Measurements from ENCODE around the gene HTT-AS. TPM values are rescaled to one million over a fixed set of nuclear protein-coding genes. Genes with fewer than 3 reads are reported as not detected.
"Not testable (repeated sequence)": the region's sequence is repeated elsewhere in the genome, so short reads cannot be mapped to it uniquely, and the experiment has no call there.

HTT-AS gene
- total RNA-seq, 2 donors from 2014 or later, result not detected

DNA sequence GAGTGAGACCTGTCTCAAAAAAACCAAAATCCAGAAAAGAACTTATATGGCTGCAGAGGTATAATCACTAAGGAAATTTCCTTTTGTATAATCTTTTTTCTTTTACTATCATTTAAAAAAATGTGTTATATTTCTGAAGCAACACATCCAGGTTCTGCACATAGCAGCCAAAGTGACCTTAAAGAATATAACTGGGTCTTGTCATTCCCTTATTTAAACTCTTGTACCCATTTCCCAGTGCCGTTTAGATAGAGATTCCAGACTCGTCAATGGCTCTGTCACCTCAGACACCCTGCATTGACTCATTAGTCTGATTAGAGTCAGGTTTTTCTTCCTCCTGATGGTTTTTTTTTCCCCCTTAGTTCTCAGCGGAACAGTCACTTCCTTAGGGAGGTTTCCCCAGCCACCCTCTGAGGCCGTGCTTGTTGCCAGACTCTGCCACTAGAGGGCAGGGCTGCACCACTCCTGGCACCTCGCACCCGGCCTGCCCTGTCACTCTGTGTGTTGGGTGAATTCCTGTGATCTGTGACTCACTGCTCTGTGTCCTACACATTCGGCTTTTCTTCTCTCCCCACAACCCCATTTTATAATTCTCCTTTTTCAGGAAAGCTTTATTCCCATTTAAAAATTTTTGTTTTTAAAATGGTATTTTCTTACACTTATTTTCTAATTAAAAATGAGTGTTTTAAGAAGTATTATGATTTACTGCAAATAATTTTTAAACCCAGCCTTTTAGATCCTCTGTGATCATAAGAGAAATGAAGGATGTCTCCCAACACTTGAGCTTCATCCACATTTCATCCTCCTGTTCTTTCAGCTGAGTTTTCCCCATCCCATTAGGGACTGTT is 32.2 kb upstream of the HTT-AS start:
- ATAC-seq, result peak; percentile 100
- H3K27ac Mint-ChIP-seq, result no peak overlapping the region
- H3K36me3 Mint-ChIP-seq, result peaks cover 6 to 13% of the 10 kb centered on the region in 2 donors
- DNase-seq (ENCODE audit: low spot score in 2 of 2), result peak; percentile 94 to 96
- no peaks in the 10 kb centered on the region for H3K9me3 Mint-ChIP-seq

DNA sequence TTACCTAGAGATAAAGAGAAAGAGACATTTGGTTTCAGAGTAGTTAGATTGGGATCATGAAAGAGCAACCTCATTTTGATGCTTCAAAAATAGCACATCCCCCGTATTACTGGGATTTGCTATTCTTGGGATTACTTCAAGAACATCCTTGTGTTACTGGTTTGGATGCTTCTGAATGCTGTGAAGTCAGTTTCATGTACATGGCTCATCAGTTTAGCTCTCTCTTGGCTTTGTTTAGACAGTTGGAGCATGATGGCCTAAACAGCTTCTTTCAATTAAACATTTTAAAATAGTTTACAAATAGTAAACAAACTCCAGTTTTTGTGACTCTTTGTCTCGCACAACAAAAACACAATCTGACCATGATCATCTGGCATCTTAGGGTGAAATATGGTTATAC is 24.0 kb upstream of the HTT-AS start:
- DNase-seq (ENCODE audit: low spot score in 2 of 2) (no peak), ATAC-seq (no peak)
- no peak overlapping the region for H3K27ac Mint-ChIP-seq
- peaks cover 0 to 21% of the 10 kb centered on the region in 2 donors for H3K36me3 Mint-ChIP-seq
- H3K9me3 Mint-ChIP-seq, result no peaks in the 10 kb centered on the region

DNA sequence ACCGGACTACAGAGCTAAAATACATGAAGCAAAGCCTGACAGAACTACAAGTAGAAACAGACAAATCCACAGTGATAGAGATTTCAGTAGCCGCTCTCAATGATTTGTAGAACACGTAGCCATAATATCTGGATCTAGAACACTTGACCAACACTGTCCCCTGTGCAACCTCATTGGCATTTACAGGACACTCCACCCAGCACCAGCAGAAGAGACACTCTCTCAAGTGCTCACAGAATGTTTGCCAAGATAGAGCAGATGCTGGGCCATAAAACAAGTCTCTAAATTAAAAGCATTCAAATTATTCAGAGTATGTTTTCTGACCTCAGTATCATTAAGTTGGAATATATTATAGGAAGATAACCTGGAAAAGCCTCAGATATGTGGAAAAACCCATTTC is 21.9 kb upstream of the HTT-AS start:
- Mint-ChIP-seq H3K36me3 (peaks cover 6 to 29% of the 10 kb centered on the region in 2 donors), H3K9me3 (no peaks in the 10 kb centered on the region), H3K27ac (no peak overlapping the region)
- DNase-seq (ENCODE audit: low spot score in 2 of 2), result no peak
- ATAC-seq, result no peak

DNA sequence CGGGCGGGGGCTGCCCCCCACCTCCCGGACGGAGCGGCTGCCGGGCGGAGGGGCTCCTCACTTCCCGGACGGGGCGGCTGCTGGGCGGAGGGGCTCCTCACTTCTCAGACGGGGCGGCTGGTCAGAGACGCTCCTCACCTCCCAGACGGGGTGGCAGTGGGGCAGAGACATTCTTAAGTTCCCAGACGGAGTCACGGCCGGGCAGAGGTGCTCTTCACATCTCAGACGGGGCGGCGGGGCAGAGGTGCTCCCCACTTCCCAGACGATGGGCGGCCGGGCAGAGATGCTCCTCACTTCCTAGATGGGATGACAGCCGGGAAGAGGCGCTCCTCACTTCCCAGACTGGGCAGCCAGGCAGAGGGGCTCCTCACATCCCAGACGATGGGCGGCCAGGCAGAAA is 20.4 kb upstream of the HTT-AS start:
- not testable (repeated sequence) for ATAC-seq; H3K9me3 Mint-ChIP-seq; DNase-seq (ENCODE audit: low spot score in 2 of 2); H3K27ac Mint-ChIP-seq
- peaks cover 6 to 31% of the 10 kb centered on the region in 2 donors for H3K36me3 Mint-ChIP-seq

DNA sequence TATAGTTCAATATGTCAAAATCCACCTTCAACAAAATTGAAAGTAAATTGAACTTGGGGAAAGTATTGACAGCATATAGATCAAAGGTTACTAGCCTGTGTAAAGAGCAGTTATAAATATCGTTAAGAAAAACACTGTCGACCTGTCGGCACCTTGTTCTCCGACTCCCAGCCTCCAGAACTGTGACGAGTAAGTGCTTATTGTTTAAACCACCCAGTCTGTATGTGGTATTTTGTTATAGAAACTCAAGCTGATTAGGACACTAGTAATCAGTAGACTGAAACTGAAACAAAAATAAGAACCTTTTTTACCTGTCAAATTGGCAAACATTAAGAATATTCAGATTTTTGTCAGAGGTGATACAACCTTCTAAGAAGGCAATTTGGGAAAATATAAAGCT is 17.1 kb upstream of the HTT-AS start:
- ATAC-seq (peak in 1 of 2 donors; percentile 34), DNase-seq (ENCODE audit: low spot score in 2 of 2) (no peak)
- Mint-ChIP-seq H3K9me3 (no peaks in the 10 kb centered on the region), H3K27ac (no peak overlapping the region), H3K36me3 (peaks cover 13 to 55% of the 10 kb centered on the region in 2 donors)

DNA sequence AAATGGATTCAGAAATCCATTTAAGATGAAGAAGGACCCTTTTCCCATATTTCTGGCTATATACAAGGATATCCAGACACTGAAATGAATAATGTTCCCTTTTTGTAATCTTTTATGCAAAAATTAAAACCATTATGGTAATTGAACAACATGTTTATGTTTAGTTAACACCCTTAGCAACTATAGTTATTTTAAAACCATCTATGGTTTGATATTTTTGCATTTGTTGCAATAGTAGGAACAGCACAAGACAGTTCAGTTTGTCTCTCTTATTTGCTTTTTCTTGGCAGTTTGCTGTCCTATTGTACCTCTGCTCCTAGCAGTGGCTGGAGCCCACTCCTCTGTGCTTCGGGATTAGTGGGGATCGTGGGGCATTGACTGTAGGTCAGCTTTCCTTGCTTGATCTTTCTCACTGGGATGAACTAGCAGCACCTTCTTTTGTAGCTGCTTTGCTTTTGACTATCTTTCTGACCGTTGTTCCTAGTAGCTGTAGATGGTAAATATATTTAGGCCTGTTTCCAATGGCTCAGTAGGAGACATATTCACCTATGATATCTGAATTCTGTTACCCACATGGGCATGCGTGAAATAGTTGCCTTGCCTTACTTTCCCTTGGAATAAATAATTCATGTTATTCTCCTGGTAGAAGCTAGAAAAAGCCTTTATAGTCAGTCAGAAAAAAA is 12.9 kb upstream of the HTT-AS start:
- H3K27ac Mint-ChIP-seq, result peak overlapping the region in 1 of 2 donors; percentile 59

DNA sequence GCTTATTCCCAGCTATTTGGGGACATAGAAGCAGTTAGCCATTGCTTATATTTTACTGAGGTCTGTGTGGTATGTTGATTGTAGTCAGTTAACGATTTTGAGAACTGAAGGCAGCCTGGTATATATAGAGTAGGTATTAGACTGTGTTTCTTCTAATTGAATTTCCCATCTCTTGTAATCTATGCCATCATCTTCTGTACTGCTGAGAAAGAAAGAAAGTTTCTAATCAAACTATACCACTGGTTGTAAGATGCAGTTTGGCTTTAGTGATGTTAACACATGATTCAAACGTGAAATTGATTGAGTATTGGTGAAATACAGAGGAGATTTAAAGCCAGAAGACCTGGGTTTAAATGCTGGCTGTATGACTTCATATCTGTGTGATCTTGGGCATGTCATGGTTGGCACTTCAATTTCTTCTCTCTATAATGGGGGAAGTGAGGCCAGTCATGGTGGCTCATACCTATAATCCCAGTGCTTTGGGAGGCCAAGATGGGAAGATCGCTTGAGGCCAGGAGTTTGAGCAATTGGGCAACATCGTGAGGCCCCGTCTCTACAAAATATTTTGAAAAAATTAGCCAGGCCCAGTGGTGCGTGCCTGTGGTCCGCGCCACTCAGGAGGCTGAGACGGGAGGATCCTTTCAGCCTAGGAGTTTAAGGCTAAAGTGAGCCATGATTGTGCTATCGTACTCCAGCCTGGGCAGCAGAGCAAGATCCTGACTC is 11.8 kb upstream of the HTT-AS start:
- DNase-seq (ENCODE audit: low spot score in 2 of 2) (no peak), ATAC-seq (peak; percentile 26 to 52)
- peak overlapping the region; percentile 66 to 93 for H3K27ac Mint-ChIP-seq
- H3K9me3 Mint-ChIP-seq, result peaks cover 0 to 5% of the 10 kb centered on the region in 2 donors
- H3K36me3 Mint-ChIP-seq, result peaks cover 13 to 44% of the 10 kb centered on the region in 2 donors

More for the DNA sequence above, 12.9 kb upstream of the HTT-AS start:
- DNase-seq (ENCODE audit: low spot score in 2 of 2), result no peak
- Mint-ChIP-seq H3K36me3 (peaks cover 13 to 42% of the 10 kb centered on the region in 2 donors), H3K9me3 (peaks cover 0 to 5% of the 10 kb centered on the region in 2 donors)
- no peak for ATAC-seq

DNA sequence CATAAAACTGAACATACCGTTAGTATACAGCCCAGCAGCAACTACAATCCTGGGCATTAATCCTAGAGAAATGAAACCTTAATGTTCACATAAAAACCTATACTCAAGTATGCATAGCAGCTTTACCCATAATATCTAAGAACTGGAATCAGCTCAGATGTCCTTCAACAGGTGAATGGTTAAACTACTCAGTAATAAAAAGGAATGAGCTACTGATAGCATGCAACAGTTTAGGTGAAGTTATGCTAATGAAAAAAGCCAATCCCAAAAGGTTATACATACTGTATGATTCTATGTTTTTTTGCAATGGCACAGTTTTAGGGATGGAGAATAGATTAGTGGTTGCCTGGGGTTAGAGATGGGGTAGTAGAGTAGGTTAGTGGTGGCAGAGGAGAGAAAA is 9.4 kb upstream of the HTT-AS start:
- Mint-ChIP-seq H3K36me3 (peaks cover 13 to 44% of the 10 kb centered on the region in 2 donors), H3K9me3 (peaks cover 0 to 5% of the 10 kb centered on the region in 2 donors), H3K27ac (peak overlapping the region; percentile 68 to 88)
- ATAC-seq (peak in 1 of 2 donors; percentile 30), DNase-seq (ENCODE audit: low spot score in 2 of 2) (no peak)

DNA sequence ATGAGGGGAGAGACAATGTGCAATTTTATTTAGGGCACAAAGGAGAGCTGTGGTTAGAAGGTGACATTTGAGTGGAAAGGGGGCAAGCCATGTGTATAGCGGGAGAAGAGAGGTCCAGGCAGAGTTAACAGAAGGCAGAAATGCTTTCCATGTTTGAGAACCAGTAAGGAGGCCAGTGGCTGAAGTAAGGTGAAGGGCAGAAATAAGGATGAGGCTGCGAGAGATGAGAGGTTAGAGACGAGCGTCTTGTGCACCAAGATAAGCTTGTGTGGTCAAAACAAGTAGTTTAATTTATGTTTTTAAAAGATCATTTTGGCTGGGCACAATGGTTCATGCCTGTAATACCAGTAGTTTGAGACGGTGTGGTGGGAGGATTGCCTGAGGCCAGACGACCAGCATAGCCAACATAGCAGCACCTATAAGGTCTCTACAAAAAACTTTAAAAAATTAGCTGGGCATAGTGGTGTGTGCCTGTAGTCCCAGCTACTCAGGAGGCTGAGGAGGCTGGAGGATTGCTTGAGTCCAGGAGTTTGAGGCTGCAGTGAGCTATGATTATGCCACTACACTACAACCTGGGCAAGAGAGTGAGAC is 8.7 kb upstream of the HTT-AS start:
- H3K27ac Mint-ChIP-seq, result peak overlapping the region in 1 of 2 donors; percentile 85
- ATAC-seq, result no peak
- no peak for DNase-seq (ENCODE audit: low spot score in 2 of 2)
- H3K36me3 Mint-ChIP-seq, result peaks cover 6 to 41% of the 10 kb centered on the region in 2 donors
- H3K9me3 Mint-ChIP-seq, result peaks cover 0 to 5% of the 10 kb centered on the region in 2 donors

DNA sequence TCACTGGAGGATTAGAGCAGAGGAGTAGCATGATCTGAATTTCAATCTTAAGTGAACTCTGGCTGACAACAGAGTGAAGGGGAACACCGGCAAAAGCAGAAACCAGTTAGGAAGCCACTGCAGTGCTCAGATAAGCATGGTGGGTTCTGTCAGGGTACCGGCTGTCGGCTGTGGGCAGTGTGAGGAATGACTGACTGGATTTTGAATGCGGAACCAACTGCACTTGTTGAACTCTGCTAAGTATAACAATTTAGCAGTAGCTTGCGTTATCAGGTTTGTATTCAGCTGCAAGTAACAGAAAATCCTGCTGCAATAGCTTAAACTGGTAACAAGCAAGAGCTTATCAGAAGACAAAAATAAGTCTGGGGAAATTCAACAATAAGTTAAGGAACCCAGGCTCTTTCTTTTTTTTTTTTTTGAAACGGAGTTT is 5.4 kb upstream of the HTT-AS start:
- peaks cover 0 to 5% of the 10 kb centered on the region in 2 donors for H3K9me3 Mint-ChIP-seq
- H3K27ac Mint-ChIP-seq, result no peak overlapping the region
- DNase-seq (ENCODE audit: low spot score in 2 of 2) (no peak), ATAC-seq (no peak)
- H3K36me3 Mint-ChIP-seq, result peaks cover 6 to 44% of the 10 kb centered on the region in 2 donors

DNA sequence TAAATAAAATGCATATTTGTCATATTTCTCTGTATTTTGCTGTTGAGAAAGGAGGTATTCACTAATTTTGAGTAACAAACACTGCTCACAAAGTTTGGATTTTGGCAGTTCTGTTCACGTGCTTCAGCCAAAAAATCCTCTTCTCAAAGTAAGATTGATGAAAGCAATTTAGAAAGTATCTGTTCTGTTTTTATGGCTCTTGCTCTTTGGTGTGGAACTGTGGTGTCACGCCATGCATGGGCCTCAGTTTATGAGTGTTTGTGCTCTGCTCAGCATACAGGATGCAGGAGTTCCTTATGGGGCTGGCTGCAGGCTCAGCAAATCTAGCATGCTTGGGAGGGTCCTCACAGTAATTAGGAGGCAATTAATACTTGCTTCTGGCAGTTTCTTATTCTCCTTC is 3.5 kb upstream of the HTT-AS start:
- DNase-seq (ENCODE audit: low spot score in 2 of 2) (peak in 1 of 2 donors; percentile 47), ATAC-seq (peak in 1 of 2 donors; percentile 33)
- Mint-ChIP-seq H3K36me3 (peaks cover 0 to 34% of the 10 kb centered on the region in 2 donors), H3K9me3 (no peaks in the 10 kb centered on the region), H3K27ac (peak overlapping the region in 1 of 2 donors; percentile 50)

DNA sequence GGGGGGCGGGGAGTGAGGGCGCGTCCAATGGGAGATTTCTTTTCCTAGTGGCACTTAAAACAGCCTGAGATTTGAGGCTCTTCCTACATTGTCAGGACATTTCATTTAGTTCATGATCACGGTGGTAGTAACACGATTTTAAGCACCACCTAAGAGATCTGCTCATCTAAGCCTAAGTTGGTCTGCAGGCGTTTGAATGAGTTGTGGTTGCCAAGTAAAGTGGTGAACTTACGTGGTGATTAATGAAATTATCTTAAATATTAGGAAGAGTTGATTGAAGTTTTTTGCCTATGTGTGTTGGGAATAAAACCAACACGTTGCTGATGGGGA is 1.3 kb upstream of the HTT-AS start:
- Mint-ChIP-seq H3K27ac (peak overlapping the region; percentile 90 to 97), H3K9me3 (no peaks in the 10 kb centered on the region), H3K36me3 (peaks cover 0 to 29% of the 10 kb centered on the region in 2 donors)
- no peak for ATAC-seq
- no peak for DNase-seq (ENCODE audit: low spot score in 2 of 2)

DNA sequence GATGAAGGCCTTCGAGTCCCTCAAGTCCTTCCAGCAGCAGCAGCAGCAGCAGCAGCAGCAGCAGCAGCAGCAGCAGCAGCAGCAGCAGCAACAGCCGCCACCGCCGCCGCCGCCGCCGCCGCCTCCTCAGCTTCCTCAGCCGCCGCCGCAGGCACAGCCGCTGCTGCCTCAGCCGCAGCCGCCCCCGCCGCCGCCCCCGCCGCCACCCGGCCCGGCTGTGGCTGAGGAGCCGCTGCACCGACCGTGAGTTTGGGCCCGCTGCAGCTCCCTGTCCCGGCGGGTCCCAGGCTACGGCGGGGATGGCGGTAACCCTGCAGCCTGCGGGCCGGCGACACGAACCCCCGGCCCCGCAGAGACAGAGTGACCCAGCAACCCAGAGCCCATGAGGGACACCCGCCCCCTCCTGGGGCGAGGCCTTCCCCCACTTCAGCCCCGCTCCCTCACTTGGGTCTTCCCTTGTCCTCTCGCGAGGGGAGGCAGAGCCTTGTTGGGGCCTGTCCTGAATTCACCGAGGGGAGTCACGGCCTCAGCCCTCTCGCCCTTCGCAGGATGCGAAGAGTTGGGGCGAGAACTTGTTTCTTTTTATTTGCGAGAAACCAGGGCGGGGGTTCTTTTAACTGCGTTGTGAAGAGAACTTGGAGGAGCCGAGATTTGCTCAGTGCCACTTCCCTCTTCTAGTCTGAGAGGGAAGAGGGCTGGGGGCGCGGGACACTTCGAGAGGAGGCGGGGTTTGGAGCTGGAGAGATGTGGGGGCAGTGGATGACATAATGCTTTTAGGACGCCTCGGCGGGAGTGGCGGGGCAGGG is 711 bp upstream of the HTT-AS start:
- Mint-ChIP-seq H3K9me3 (no peaks in the 10 kb centered on the region), H3K27ac (peak overlapping the region; percentile 90 to 97), H3K36me3 (peaks cover 0 to 29% of the 10 kb centered on the region in 2 donors)
- ATAC-seq, result peak; percentile 19 to 26
- peak; percentile 59 to 65 for DNase-seq (ENCODE audit: low spot score in 2 of 2)

DNA sequence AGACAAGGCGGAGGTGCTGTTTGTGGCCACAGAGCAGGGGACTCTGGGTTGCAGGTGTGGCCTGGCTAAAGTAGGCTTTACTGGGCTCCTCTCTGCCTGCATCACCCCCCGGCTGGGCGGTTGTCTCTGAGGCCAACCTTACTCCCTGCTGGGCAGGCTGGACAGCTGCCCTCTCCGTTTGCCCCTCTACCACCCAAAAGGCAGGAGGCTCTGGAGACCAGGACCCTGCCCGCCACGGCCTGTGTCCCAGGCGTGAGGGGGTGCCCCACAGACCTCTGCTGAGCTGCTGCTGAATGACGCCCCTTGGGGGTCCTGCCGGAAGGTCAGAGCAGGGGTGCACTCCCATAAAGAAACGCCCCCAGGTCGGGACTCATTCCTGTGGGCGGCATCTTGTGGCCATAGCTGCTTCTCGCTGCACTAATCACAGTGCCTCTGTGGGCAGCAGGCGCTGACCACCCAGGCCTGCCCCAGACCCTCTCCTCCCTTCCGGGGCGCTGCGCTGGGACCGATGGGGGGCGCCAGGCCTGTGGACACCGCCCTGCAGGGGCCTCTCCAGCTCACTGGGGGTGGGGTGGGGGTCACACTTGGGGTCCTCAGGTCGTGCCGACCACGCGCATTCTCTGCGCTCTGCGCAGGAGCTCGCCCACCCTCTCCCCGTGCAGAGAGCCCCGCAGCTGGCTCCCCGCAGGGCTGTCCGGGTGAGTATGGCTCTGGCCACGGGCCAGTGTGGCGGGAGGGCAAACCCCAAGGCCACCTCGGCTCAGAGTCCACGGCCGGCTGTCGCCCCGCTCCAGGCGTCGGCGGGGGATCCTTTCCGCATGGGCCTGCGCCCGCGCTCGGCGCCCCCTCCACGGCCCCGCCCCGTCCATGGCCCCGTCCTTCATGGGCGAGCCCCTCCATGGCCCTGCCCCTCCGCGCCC is 920 bp downstream of the HTT-AS start:
- peak; percentile 52 to 58 for ATAC-seq
- H3K27ac Mint-ChIP-seq, result no peak overlapping the region
- peaks cover 0 to 21% of the 10 kb centered on the region in 2 donors for H3K36me3 Mint-ChIP-seq
- DNase-seq (ENCODE audit: low spot score in 2 of 2), result no peak
- no peaks in the 10 kb centered on the region for H3K9me3 Mint-ChIP-seq

DNA sequence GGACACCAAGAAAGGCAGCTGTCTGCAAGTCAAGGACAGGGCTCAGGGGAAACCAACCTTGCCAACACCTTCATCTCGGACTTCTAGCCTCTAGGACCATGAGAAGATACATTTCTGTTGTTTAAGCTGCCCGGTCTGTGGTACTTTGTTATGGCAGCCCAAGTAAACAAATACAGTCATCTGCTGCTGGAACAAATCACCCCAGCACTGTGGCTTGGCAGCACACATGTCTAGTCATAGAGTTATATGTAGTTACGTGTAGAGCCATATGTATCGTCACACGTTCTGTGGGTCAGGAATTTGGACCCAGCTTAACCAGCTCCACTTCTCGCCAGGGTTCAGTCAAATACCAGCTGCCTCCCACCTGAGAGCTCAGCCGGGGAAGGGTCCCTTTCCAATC is 2.5 kb downstream of the HTT-AS start:
- Mint-ChIP-seq H3K36me3 (peaks cover 0 to 15% of the 10 kb centered on the region in 2 donors), H3K27ac (no peak overlapping the region), H3K9me3 (no peaks in the 10 kb centered on the region)
- DNase-seq (ENCODE audit: low spot score in 2 of 2), result no peak
- no peak for ATAC-seq
